ENCODE results near the gene MAD1L1.

The MAD1L1 gene

GRCh38 chr7:2232766-2233520 is at the start of gene MAD1L1:
MAD1L1 (minus strand) TSS chr7:2232945; CDS start chr7:2230133, 2,812 bp downstream.
- H3K4me3 ChIP-seq (ENCODE audit: low read depth in 1 of 5, low read length in 5 of 5): peak within 1 kb of the TSS; percentile 79 to 97 (median 83)
- H3K27me3 ChIP-seq (ENCODE audit: control insufficient read depth in 5 of 5, insufficient read depth in 4 of 5, low read length in 5 of 5): no peaks in the 10 kb centered on the region
- peaks cover 3 to 49% (median 40%) of the 10 kb centered on the region in 5 donors for H3K36me3 ChIP-seq (ENCODE audit: control insufficient read depth in 5 of 5, insufficient read depth in 5 of 5, low read length in 5 of 5)
- H3K9ac ChIP-seq (ENCODE audit: low read length in 5 of 5): peak within 1 kb of the TSS; percentile 84 to 95 (median 91)
- peaks cover 0 to 38% (median 34%) of the 10 kb centered on the region in 5 donors for H3K4me1 ChIP-seq (ENCODE audit: control insufficient read depth in 5 of 5, insufficient read depth in 5 of 5, low read length in 5 of 5)
- H3K9me3 ChIP-seq (ENCODE audit: control insufficient read depth in 5 of 5, low read length in 5 of 5): no peaks in the 10 kb centered on the region
- peak within 1 kb of the TSS; percentile 46 for H3K27ac ChIP-seq (ENCODE audit: low read depth, low read length)

- no peak overlapping the region for H3K4me3 ChIP-seq (ENCODE audit: low read depth in 1 of 5, low read length in 5 of 5)
- no peak overlapping the region for H3K9ac ChIP-seq (ENCODE audit: low read length in 5 of 5)
- no peaks in the 10 kb centered on the region for H3K27me3 ChIP-seq (ENCODE audit: control insufficient read depth in 5 of 5, insufficient read depth in 4 of 5, low read length in 5 of 5)
- H3K4me1 ChIP-seq (ENCODE audit: control insufficient read depth in 5 of 5, insufficient read depth in 5 of 5, low read length in 5 of 5): peaks cover 0 to 10% (median 7%) of the 10 kb centered on the region in 5 donors
- no peak overlapping the region for H3K27ac ChIP-seq (ENCODE audit: low read depth, low read length)
- H3K9me3 ChIP-seq (ENCODE audit: control insufficient read depth in 5 of 5, low read length in 5 of 5): no peaks in the 10 kb centered on the region
- H3K36me3 ChIP-seq (ENCODE audit: control insufficient read depth in 5 of 5, insufficient read depth in 5 of 5, low read length in 5 of 5): peaks cover 0 to 6% (median 5%) of the 10 kb centered on the region in 5 donors
Observed at GRCh38 chr7:2282185-2282751, 49.5 kb upstream of the MAD1L1 start.

GRCh38 chr7:2281541-2281940 is 48.8 kb upstream of the MAD1L1 start:
- H3K4me3 ChIP-seq (ENCODE audit: low read depth in 1 of 5, low read length in 5 of 5): no peak overlapping the region
- H3K9ac ChIP-seq (ENCODE audit: low read length in 5 of 5): no peak overlapping the region
- no peaks in the 10 kb centered on the region for H3K9me3 ChIP-seq (ENCODE audit: control insufficient read depth in 5 of 5, low read length in 5 of 5)
- no peak overlapping the region for H3K27ac ChIP-seq (ENCODE audit: low read depth, low read length)
- no peaks in the 10 kb centered on the region for H3K27me3 ChIP-seq (ENCODE audit: control insufficient read depth in 5 of 5, insufficient read depth in 4 of 5, low read length in 5 of 5)
- H3K4me1 ChIP-seq (ENCODE audit: control insufficient read depth in 5 of 5, insufficient read depth in 5 of 5, low read length in 5 of 5): peaks cover 0 to 10% (median 7%) of the 10 kb centered on the region in 5 donors
- peaks cover 0 to 13% (median 9%) of the 10 kb centered on the region in 5 donors for H3K36me3 ChIP-seq (ENCODE audit: control insufficient read depth in 5 of 5, insufficient read depth in 5 of 5, low read length in 5 of 5)

GRCh38 chr7:2280424-2280823 is 47.7 kb upstream of the MAD1L1 start:
- Histone ChIP-seq H3K36me3 (ENCODE audit: control insufficient read depth in 5 of 5, insufficient read depth in 5 of 5, low read length in 5 of 5) (peaks cover 0 to 20% (median 11%) of the 10 kb centered on the region in 5 donors), H3K9ac (ENCODE audit: low read length in 5 of 5) (no peak overlapping the region), H3K27ac (ENCODE audit: low read depth, low read length) (no peak overlapping the region), H3K27me3 (ENCODE audit: control insufficient read depth in 5 of 5, insufficient read depth in 4 of 5, low read length in 5 of 5) (no peaks in the 10 kb centered on the region), H3K4me3 (ENCODE audit: low read depth in 1 of 5, low read length in 5 of 5) (no peak overlapping the region), H3K4me1 (ENCODE audit: control insufficient read depth in 5 of 5, insufficient read depth in 5 of 5, low read length in 5 of 5) (peaks cover 0 to 10% (median 7%) of the 10 kb centered on the region in 5 donors), H3K9me3 (ENCODE audit: control insufficient read depth in 5 of 5, low read length in 5 of 5) (no peaks in the 10 kb centered on the region)

GRCh38 chr7:2279896-2280295 is 47.2 kb upstream of the MAD1L1 start:
- Histone ChIP-seq H3K27ac (ENCODE audit: low read depth, low read length) (no peak overlapping the region), H3K27me3 (ENCODE audit: control insufficient read depth in 5 of 5, insufficient read depth in 4 of 5, low read length in 5 of 5) (no peaks in the 10 kb centered on the region), H3K4me3 (ENCODE audit: low read depth in 1 of 5, low read length in 5 of 5) (no peak overlapping the region), H3K4me1 (ENCODE audit: control insufficient read depth in 5 of 5, insufficient read depth in 5 of 5, low read length in 5 of 5) (peaks cover 0 to 10% (median 7%) of the 10 kb centered on the region in 5 donors), H3K36me3 (ENCODE audit: control insufficient read depth in 5 of 5, insufficient read depth in 5 of 5, low read length in 5 of 5) (peaks cover 0 to 25% (median 13%) of the 10 kb centered on the region in 5 donors), H3K9me3 (ENCODE audit: control insufficient read depth in 5 of 5, low read length in 5 of 5) (no peaks in the 10 kb centered on the region), H3K9ac (ENCODE audit: low read length in 5 of 5) (no peak overlapping the region)

GRCh38 chr7:2278026-2278425 is 45.3 kb upstream of the MAD1L1 start:
- H3K9ac ChIP-seq (ENCODE audit: low read length in 5 of 5): no peak overlapping the region

GRCh38 chr7:2276107-2276506 is 43.4 kb upstream of the MAD1L1 start:
- no peaks in the 10 kb centered on the region for H3K27me3 ChIP-seq (ENCODE audit: control insufficient read depth in 5 of 5, insufficient read depth in 4 of 5, low read length in 5 of 5)
- H3K27ac ChIP-seq (ENCODE audit: low read depth, low read length): no peak overlapping the region
- peaks cover 0 to 49% (median 33%) of the 10 kb centered on the region in 5 donors for H3K36me3 ChIP-seq (ENCODE audit: control insufficient read depth in 5 of 5, insufficient read depth in 5 of 5, low read length in 5 of 5)
- H3K4me3 ChIP-seq (ENCODE audit: low read depth in 1 of 5, low read length in 5 of 5): no peak overlapping the region
- H3K9ac ChIP-seq (ENCODE audit: low read length in 5 of 5): no peak overlapping the region
- H3K9me3 ChIP-seq (ENCODE audit: control insufficient read depth in 5 of 5, low read length in 5 of 5): no peaks in the 10 kb centered on the region
- H3K4me1 ChIP-seq (ENCODE audit: control insufficient read depth in 5 of 5, insufficient read depth in 5 of 5, low read length in 5 of 5): peaks cover 0 to 6% (median 0%) of the 10 kb centered on the region in 5 donors

More at GRCh38 chr7:2278026-2278425, 45.3 kb upstream of the MAD1L1 start:
- Histone ChIP-seq H3K4me3 (ENCODE audit: low read depth in 1 of 5, low read length in 5 of 5) (no peak overlapping the region), H3K27ac (ENCODE audit: low read depth, low read length) (no peak overlapping the region), H3K9me3 (ENCODE audit: control insufficient read depth in 5 of 5, low read length in 5 of 5) (no peaks in the 10 kb centered on the region), H3K4me1 (ENCODE audit: control insufficient read depth in 5 of 5, insufficient read depth in 5 of 5, low read length in 5 of 5) (peaks cover 0 to 10% (median 7%) of the 10 kb centered on the region in 5 donors), H3K36me3 (ENCODE audit: control insufficient read depth in 5 of 5, insufficient read depth in 5 of 5, low read length in 5 of 5) (peaks cover 0 to 37% (median 24%) of the 10 kb centered on the region in 5 donors), H3K27me3 (ENCODE audit: control insufficient read depth in 5 of 5, insufficient read depth in 4 of 5, low read length in 5 of 5) (no peaks in the 10 kb centered on the region)

GRCh38 chr7:2275101-2275500 is 42.4 kb upstream of the MAD1L1 start:
- peaks cover 0 to 59% (median 39%) of the 10 kb centered on the region in 5 donors for H3K36me3 ChIP-seq (ENCODE audit: control insufficient read depth in 5 of 5, insufficient read depth in 5 of 5, low read length in 5 of 5)
- no peak overlapping the region for H3K27ac ChIP-seq (ENCODE audit: low read depth, low read length)
- H3K27me3 ChIP-seq (ENCODE audit: control insufficient read depth in 5 of 5, insufficient read depth in 4 of 5, low read length in 5 of 5): no peaks in the 10 kb centered on the region
- peaks cover 0 to 16% (median 0%) of the 10 kb centered on the region in 5 donors for H3K4me1 ChIP-seq (ENCODE audit: control insufficient read depth in 5 of 5, insufficient read depth in 5 of 5, low read length in 5 of 5)
- no peak overlapping the region for H3K9ac ChIP-seq (ENCODE audit: low read length in 5 of 5)
- H3K9me3 ChIP-seq (ENCODE audit: control insufficient read depth in 5 of 5, low read length in 5 of 5): no peaks in the 10 kb centered on the region
- H3K4me3 ChIP-seq (ENCODE audit: low read depth in 1 of 5, low read length in 5 of 5): no peak overlapping the region

- no peak overlapping the region for H3K4me3 ChIP-seq (ENCODE audit: low read depth in 1 of 5, low read length in 5 of 5)
- peaks cover 0 to 63% (median 39%) of the 10 kb centered on the region in 5 donors for H3K36me3 ChIP-seq (ENCODE audit: control insufficient read depth in 5 of 5, insufficient read depth in 5 of 5, low read length in 5 of 5)
- H3K27ac ChIP-seq (ENCODE audit: low read depth, low read length): no peak overlapping the region
- peaks cover 0 to 20% (median 0%) of the 10 kb centered on the region in 5 donors for H3K4me1 ChIP-seq (ENCODE audit: control insufficient read depth in 5 of 5, insufficient read depth in 5 of 5, low read length in 5 of 5)
- H3K9ac ChIP-seq (ENCODE audit: low read length in 5 of 5): no peak overlapping the region
- no peaks in the 10 kb centered on the region for H3K9me3 ChIP-seq (ENCODE audit: control insufficient read depth in 5 of 5, low read length in 5 of 5)
- no peaks in the 10 kb centered on the region for H3K27me3 ChIP-seq (ENCODE audit: control insufficient read depth in 5 of 5, insufficient read depth in 4 of 5, low read length in 5 of 5)
Observed at GRCh38 chr7:2274666-2275065, 41.9 kb upstream of the MAD1L1 start.

GRCh38 chr7:2273866-2274265 is 41.1 kb upstream of the MAD1L1 start:
- H3K36me3 ChIP-seq (ENCODE audit: control insufficient read depth in 5 of 5, insufficient read depth in 5 of 5, low read length in 5 of 5): peaks cover 0 to 65% (median 39%) of the 10 kb centered on the region in 5 donors
- no peak overlapping the region for H3K9ac ChIP-seq (ENCODE audit: low read length in 5 of 5)
- H3K4me3 ChIP-seq (ENCODE audit: low read depth in 1 of 5, low read length in 5 of 5): no peak overlapping the region
- peaks cover 0 to 23% (median 0%) of the 10 kb centered on the region in 5 donors for H3K4me1 ChIP-seq (ENCODE audit: control insufficient read depth in 5 of 5, insufficient read depth in 5 of 5, low read length in 5 of 5)
- H3K27ac ChIP-seq (ENCODE audit: low read depth, low read length): no peak overlapping the region
- no peaks in the 10 kb centered on the region for H3K9me3 ChIP-seq (ENCODE audit: control insufficient read depth in 5 of 5, low read length in 5 of 5)
- H3K27me3 ChIP-seq (ENCODE audit: control insufficient read depth in 5 of 5, insufficient read depth in 4 of 5, low read length in 5 of 5): no peaks in the 10 kb centered on the region

All from subcutaneous abdominal adipose tissue (tissue), 5 donors.